Prostate gland (tissue), 2 donors: ENCODE results near the gene GNE. TPM values are rescaled to one million over a fixed set of nuclear protein-coding genes. Genes with fewer than 3 reads are reported as not detected.

Experiments
- DNase-seq: peaks from one replicate; pipeline ENCODE4 v3.0.0-alpha.2; 2019; ENCODE audit warnings: low spot score
- H3K27ac ChIP-seq, 2 donors: fragments of 200-600 bp; sonication (generic); 2 replicates each; pipeline ENCODE4 v1.5.1; 2017 to 2019
- H3K27me3 ChIP-seq: fragments of 200-600 bp; sonication (generic); replicated peaks from 2 replicates; pipeline ENCODE4 v1.5.1; 2019; ENCODE audit not compliant: insufficient read depth
- H3K36me3 ChIP-seq, 2 donors: fragments of 200-600 bp; sonication (generic); 1 replicate in 1 of 2; 2 replicates in 1 of 2; pipeline versions ENCODE4 v1.5.1 to v1.8.1; 2017 to 2019
- H3K4me1 ChIP-seq: fragments of 200-600 bp; sonication (generic); replicated peaks from 2 replicates; pipeline ENCODE4 v1.5.1; 2019
- H3K4me3 ChIP-seq, 2 donors: fragments of 200-600 bp; sonication (generic); 2 replicates each; pipeline ENCODE4 v1.5.1; 2017 to 2019
- H3K9me3 ChIP-seq: fragments of 200-600 bp; sonication (generic); 2 replicates; pipeline ENCODE4 v1.5.1; 2017
- POLR2A ChIP-seq: fragments of 450-650 bp; IDR thresholded peaks from one replicate; pipeline ENCODE4 v1.6.1; 2016; ENCODE audit warnings: antibody characterized with exemption, mild to moderate bottlenecking
- POLR2AphosphoS5 ChIP-seq: sonication (generic); formaldehyde crosslinking; IDR thresholded peaks from one replicate; pipeline ENCODE4 v1.6.1; 2017; ENCODE audit warnings: antibody characterized with exemption
- WGBS: methylation state at CpG from one replicate; pipeline ENCODE4 v1.1.5; 2018; 5-methylcytosine and 5-hydroxymethylcytosine counted together
- intact Hi-C: fragments of 100-400 bp; cut with DNase I; formaldehyde crosslinking; loops from one replicate; pipeline ENCODE4 v1.14.2; 2022
- total RNA-seq, 2 donors: library from RNA; depleted of rRNA; stranded (reverse); fragments of >200 nt; gene quantifications; one replicate each; pipeline ENCODE4 v1.1.0, GENCODE V29; 2016
- TF ChIP-seq, protein P1 (sequence below), 4 experiments: fragments of 200-600 bp in 2 of 4; fragments of 450-650 bp in 2 of 4; sonication (generic) in 2 of 4; IDR thresholded peaks; 1 replicate in 3 of 4; 2 replicates in 1 of 4; pipeline ENCODE4 v1.5.1; 2016 to 2019; ENCODE audit warnings: antibody characterized with exemption in 4 of 4, mild to moderate bottlenecking in 2 of 4, moderate library complexity in 2 of 4

GNE gene
- total RNA-seq, 2 donors from 2014 or later = 34.5 to 54.0 TPM

DNA sequence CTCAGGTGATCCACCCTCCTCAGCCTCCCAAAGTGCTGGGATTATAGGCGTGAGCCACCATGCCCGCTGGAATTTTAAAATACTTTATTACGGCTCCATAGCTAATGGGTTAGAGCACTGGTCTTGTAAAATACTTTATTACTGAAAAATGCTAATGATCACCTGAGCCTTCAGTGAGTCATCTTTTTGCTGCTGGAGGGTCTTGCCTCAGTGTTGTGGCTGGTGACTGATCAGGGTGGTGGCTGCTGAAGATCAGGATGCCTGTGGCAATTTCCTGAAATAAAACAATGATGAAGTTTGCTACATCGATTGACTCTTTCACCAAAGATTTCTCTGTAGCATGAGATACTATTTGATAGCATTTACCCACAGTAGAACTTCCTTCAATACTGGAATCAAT lies 26.0 kb upstream of the GNE start:
- no peaks in the 10 kb centered on the region for H3K36me3 ChIP-seq
- WGBS = 82% methylated on average over 4 of the region's 4 CpGs
- H3K27ac ChIP-seq = no peak overlapping the region
- no peak overlapping the region for H3K4me3 ChIP-seq
- H3K9me3 ChIP-seq = no peaks in the 10 kb centered on the region
- TF ChIP-seq POLR2AphosphoS5 = no peak
- TF ChIP-seq POLR2A = no peak
- TF ChIP-seq, protein P1, sequence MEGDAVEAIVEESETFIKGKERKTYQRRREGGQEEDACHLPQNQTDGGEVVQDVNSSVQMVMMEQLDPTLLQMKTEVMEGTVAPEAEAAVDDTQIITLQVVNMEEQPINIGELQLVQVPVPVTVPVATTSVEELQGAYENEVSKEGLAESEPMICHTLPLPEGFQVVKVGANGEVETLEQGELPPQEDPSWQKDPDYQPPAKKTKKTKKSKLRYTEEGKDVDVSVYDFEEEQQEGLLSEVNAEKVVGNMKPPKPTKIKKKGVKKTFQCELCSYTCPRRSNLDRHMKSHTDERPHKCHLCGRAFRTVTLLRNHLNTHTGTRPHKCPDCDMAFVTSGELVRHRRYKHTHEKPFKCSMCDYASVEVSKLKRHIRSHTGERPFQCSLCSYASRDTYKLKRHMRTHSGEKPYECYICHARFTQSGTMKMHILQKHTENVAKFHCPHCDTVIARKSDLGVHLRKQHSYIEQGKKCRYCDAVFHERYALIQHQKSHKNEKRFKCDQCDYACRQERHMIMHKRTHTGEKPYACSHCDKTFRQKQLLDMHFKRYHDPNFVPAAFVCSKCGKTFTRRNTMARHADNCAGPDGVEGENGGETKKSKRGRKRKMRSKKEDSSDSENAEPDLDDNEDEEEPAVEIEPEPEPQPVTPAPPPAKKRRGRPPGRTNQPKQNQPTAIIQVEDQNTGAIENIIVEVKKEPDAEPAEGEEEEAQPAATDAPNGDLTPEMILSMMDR (IDR thresholded peaks at IDR 0.05) = no peak
- no peak for DNase-seq
- no peaks in the 10 kb centered on the region for H3K27me3 ChIP-seq
- intact Hi-C loops = no loop called here
- no peaks in the 10 kb centered on the region for H3K4me1 ChIP-seq

DNA sequence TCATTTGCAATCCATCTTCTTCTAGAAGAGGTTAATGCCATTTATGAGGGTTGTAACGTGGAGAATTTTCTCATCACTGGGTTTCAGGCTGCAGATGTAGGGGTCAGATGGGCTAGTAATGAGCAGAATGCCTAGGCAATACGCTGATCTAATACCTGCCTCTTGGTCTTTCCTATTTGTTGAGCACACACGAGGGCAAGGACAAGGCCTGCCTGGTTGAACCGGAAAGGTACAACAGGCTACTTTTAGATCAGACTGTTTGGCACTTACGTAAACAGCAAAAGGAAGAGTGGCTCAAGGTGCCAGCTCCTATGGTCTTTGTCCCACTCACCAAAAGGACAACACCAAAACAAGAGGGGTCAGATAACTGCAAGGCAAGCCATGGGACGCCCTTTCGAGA lies 24.0 kb upstream of the GNE start:
- WGBS = 81% methylated on average over 7 of the region's 7 CpGs
- intact Hi-C loops = no loop called here

DNA sequence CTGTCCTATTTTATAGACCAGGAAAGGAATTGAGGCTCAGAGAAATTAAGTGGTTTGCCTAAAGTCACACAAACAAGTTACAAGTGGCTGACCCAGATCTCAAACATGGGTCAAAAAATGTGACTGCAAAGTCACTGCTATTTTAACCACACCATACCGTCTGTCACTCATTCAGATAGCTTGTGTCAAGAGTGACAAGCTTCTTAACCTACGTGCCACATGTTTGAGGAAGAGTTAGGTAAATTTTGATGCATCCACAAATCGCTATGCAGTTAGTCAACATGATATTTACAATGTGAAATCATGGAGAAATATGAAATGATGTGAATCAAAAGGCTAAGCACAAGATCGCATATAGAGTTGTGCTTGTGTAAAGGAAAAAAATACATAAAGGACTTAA lies 22.7 kb upstream of the GNE start:
- Histone ChIP-seq H3K9me3 (no peaks in the 10 kb centered on the region), H3K27me3 (no peaks in the 10 kb centered on the region), H3K27ac (no peak overlapping the region), H3K36me3 (no peaks in the 10 kb centered on the region), H3K4me3 (no peak overlapping the region), H3K4me1 (no peaks in the 10 kb centered on the region)
- intact Hi-C loops = no loop called here
- 95% methylated on average over 4 of the region's 4 CpGs for WGBS
- TF ChIP-seq POLR2AphosphoS5 (no peak), POLR2A (no peak)
- TF ChIP-seq, protein P1 (IDR thresholded peaks at IDR 0.05) = no peak
- no peak for DNase-seq

More for the DNA sequence above, 24.0 kb upstream of the GNE start:
- no peaks in the 10 kb centered on the region for H3K27me3 ChIP-seq
- no peak overlapping the region for H3K4me3 ChIP-seq
- H3K4me1 ChIP-seq = no peaks in the 10 kb centered on the region
- no peaks in the 10 kb centered on the region for H3K9me3 ChIP-seq
- TF ChIP-seq, protein P1 (IDR thresholded peaks at IDR 0.05) = no peak
- TF ChIP-seq POLR2AphosphoS5 (no peak), POLR2A (no peak)
- H3K27ac ChIP-seq = no peak overlapping the region
- no peaks in the 10 kb centered on the region for H3K36me3 ChIP-seq
- no peak for DNase-seq

DNA sequence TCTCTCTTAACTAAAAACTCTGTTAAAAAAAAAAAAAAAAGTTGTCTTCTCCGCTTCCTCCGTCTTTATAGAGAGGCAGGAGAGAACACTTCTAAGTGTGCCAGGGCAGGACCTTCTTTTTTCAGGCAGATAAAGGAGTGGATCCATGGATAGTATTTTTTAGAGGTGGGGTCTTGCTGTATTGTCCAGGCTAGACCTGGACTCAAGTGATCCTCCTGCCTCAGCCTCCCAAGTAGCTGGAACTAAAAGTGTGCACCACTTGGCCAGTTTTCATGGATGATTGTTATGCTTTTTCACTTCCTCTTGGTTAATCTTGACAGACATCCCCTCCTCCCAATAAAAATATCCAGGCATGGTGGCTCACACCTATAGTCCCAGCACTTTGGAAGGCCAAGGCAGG lies 20.0 kb upstream of the GNE start:
- H3K27me3 ChIP-seq = no peaks in the 10 kb centered on the region
- DNase-seq = no peak
- no peaks in the 10 kb centered on the region for H3K9me3 ChIP-seq
- H3K4me3 ChIP-seq = no peak overlapping the region
- intact Hi-C loops = no loop called here
- H3K27ac ChIP-seq = no peak overlapping the region
- 90% methylated on average over 2 of the region's 2 CpGs for WGBS
- no peaks in the 10 kb centered on the region for H3K36me3 ChIP-seq
- no peaks in the 10 kb centered on the region for H3K4me1 ChIP-seq
- TF ChIP-seq POLR2A = no peak
- no peak for TF ChIP-seq POLR2AphosphoS5
- TF ChIP-seq, protein P1 (IDR thresholded peaks at IDR 0.05) = no peak

DNA sequence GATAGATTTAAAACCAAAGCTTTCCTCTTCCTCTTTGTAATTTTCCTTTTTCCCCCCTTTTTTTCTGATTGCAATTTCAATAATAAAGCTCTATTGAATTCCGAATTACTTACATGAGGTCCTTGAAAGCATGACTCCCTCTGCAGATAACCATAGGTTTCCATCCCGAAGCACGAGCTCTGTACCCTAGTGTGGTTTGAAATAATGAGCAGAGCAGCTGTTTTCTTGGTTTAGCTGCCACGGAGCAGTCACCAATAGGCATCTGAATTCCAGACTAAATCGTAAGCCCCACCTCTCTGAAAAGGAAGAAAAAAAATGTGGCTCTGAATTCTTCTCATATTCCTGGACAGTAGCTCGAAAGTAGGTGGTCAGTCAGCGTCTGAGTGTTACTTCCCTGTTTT lies 18.5 kb upstream of the GNE start:
- WGBS = 28% methylated on average over 7 of the region's 7 CpGs
- Histone ChIP-seq H3K4me3 (peak overlapping the region in 1 of 2 donors; percentile 2), H3K36me3 (no peaks in the 10 kb centered on the region), H3K4me1 (no peaks in the 10 kb centered on the region), H3K27ac (no peak overlapping the region), H3K27me3 (no peaks in the 10 kb centered on the region), H3K9me3 (no peaks in the 10 kb centered on the region)
- intact Hi-C loops = no loop called here
- TF ChIP-seq, protein P1 (IDR thresholded peaks at IDR 0.05) = no peak
- TF ChIP-seq POLR2AphosphoS5 (no peak), POLR2A (no peak)
- no peak for DNase-seq
